Measurements from ENCODE around the gene TIMMDC1.

GRCh38 chr3:119517112-119517511 lies 18.8 kb downstream of the TIMMDC1 start:
- TF ChIP-seq CTCF (IDR thresholded peaks at IDR 0.05; ENCODE audit: insufficient read depth, low read length, poor library complexity, severe bottlenecking) (no peak), EZH2phosphoT487 (conservative IDR thresholded peaks at IDR 0.05; ENCODE audit: low read length) (no peak)
